Stimulated activated CD4-positive, alpha-beta T cell treated with anti-CD3 and anti-CD28 coated beads, Interleukin-15, amount 100 ng/mL, for 1 hour (primary cell): ENCODE results near the gene CAMTA1.
"Not testable (repeated sequence)": the region's sequence is repeated elsewhere in the genome, so short reads cannot be mapped to it uniquely, and the experiment has no call there.

ENCODE experiments used
- DNase-seq, 2 donors: peaks; one replicate each; pipeline ENCODE4 v3.0.0-alpha.2; 2020; ENCODE audit warnings: low read depth in 1 of 2, low spot score in 1 of 2

Gene CAMTA1

GRCh38 chr1:7588457-7588827 is 803.2 kb downstream of the CAMTA1 start:
- DNase-seq: no peak

- no peak for DNase-seq
These were observed 804.0 kb downstream of the CAMTA1 start for GRCh38 chr1:7589080-7589735.

GRCh38 chr1:7589774-7590425 is 804.6 kb downstream of the CAMTA1 start:
- DNase-seq: no peak

GRCh38 chr1:7590426-7590790 is 805.2 kb downstream of the CAMTA1 start:
- no peak for DNase-seq

GRCh38 chr1:7591565-7591964 is 806.3 kb downstream of the CAMTA1 start:
- no peak for DNase-seq

GRCh38 chr1:7592120-7592798 is 807.0 kb downstream of the CAMTA1 start:
- DNase-seq: no peak

GRCh38 chr1:7594002-7594713 is 808.9 kb downstream of the CAMTA1 start:
- no peak for DNase-seq

GRCh38 chr1:7594714-7595295 is 809.6 kb downstream of the CAMTA1 start:
- no peak for DNase-seq

GRCh38 chr1:7595336-7595735 is 810.1 kb downstream of the CAMTA1 start:
- DNase-seq: no peak

GRCh38 chr1:7596126-7596965 is 811.1 kb downstream of the CAMTA1 start:
- no peak for DNase-seq

GRCh38 chr1:7598058-7598457 is 812.8 kb downstream of the CAMTA1 start:
- DNase-seq: not testable (repeated sequence)

- DNase-seq: not testable (repeated sequence)
These were observed 819.7 kb downstream of the CAMTA1 start for GRCh38 chr1:7604906-7605305.

GRCh38 chr1:7606096-7606495 is 820.8 kb downstream of the CAMTA1 start:
- DNase-seq: no peak

- DNase-seq: no peak
These were observed 821.8 kb downstream of the CAMTA1 start for GRCh38 chr1:7607097-7607496.

- DNase-seq: no peak
These were observed 823.5 kb downstream of the CAMTA1 start for GRCh38 chr1:7608628-7609305.

- no peak for DNase-seq
These were observed 824.2 kb downstream of the CAMTA1 start for GRCh38 chr1:7609311-7609994.

- DNase-seq: no peak
These were observed 825.0 kb downstream of the CAMTA1 start for GRCh38 chr1:7610106-7610731.

GRCh38 chr1:7610936-7611335 is 825.7 kb downstream of the CAMTA1 start:
- no peak for DNase-seq

- no peak for DNase-seq
These were observed 826.3 kb downstream of the CAMTA1 start for GRCh38 chr1:7611421-7612010.
